HG03469 (cell line): ENCODE measurements around the gene TCF4.

Experiments used
- ATAC-seq: cut with Tn5 transposase; IDR thresholded peaks from one replicate; pipeline ENCODE4 v1.9.1; 2021; ENCODE audit warnings: mild to moderate bottlenecking, moderate library complexity, moderate number of reproducible peaks; ENCODE audit not compliant: unreplicated experiment

Gene TCF4

GRCh38 chr18:55508651-55509050, 79.3 kb downstream of the TCF4 start:
- ATAC-seq = no peak

GRCh38 chr18:55506074-55506473, 81.9 kb downstream of the TCF4 start:
- no peak for ATAC-seq

- no peak for ATAC-seq
These were observed 83.2 kb downstream of the TCF4 start for GRCh38 chr18:55504808-55505207.

GRCh38 chr18:55503167-55503820, 84.7 kb downstream of the TCF4 start:
- ATAC-seq = no peak

- ATAC-seq = no peak
These were observed 85.8 kb downstream of the TCF4 start for GRCh38 chr18:55501982-55502710.

GRCh38 chr18:55501579-55501978, 86.4 kb downstream of the TCF4 start:
- ATAC-seq = no peak

GRCh38 chr18:55500316-55501086, 87.5 kb downstream of the TCF4 start:
- ATAC-seq = no peak

GRCh38 chr18:55499526-55499925, 88.5 kb downstream of the TCF4 start:
- no peak for ATAC-seq

- no peak for ATAC-seq
These were observed 90.1 kb downstream of the TCF4 start for GRCh38 chr18:55497825-55498403.

- no peak for ATAC-seq
These were observed 93.1 kb downstream of the TCF4 start for GRCh38 chr18:55494899-55495298.

- no peak for ATAC-seq
These were observed 93.6 kb downstream of the TCF4 start for GRCh38 chr18:55494441-55494840.

GRCh38 chr18:55491616-55492015, 96.4 kb downstream of the TCF4 start:
- ATAC-seq = no peak

- ATAC-seq = peak; percentile 77
These were observed 98.7 kb downstream of the TCF4 start for GRCh38 chr18:55489034-55489986.

- no peak for ATAC-seq
These were observed 99.5 kb downstream of the TCF4 start for GRCh38 chr18:55488473-55488872.

- ATAC-seq = no peak
These were observed 100.0 kb downstream of the TCF4 start for GRCh38 chr18:55487997-55488396.

- no peak for ATAC-seq
These were observed 101.1 kb downstream of the TCF4 start for GRCh38 chr18:55486936-55487335.

- ATAC-seq = no peak
These were observed 102.3 kb downstream of the TCF4 start for GRCh38 chr18:55485666-55486065.

GRCh38 chr18:55484773-55485172, 103.2 kb downstream of the TCF4 start:
- no peak for ATAC-seq

GRCh38 chr18:55483266-55483871, 104.6 kb downstream of the TCF4 start:
- no peak for ATAC-seq
